DLD1 (cell line): Measurements from ENCODE around the gene ACOX2.

Experiments used
- in situ Hi-C: cut with HindIII; loops from 2 replicates; pipeline ENCODE4 v1.10.0; 2017; ENCODE audit warnings: low sequenced_read_pairs

Gene ACOX2

DNA sequence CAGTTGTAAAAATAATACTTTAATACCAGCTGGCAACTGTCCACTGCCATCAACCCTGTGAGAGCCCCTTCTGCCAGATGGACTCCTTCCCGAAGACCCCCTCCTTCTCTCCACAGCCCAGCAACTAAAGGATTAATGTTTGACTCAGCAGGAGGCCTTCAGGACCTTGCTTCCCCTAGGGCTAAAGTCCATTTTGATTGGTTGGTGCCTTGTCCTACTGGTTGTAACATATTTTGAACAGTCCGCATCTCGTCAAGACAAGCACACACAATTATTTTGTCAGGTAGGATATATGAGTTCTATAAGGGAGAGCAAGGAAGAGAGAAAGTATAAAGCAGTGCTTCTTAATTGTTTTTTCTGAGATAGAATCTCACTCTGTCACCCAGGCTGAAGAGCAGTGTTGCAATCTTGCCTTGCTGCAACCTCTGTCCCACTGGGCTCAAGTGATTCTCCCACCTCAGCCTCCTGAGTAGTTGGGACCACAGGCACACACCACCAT, 18.6 kb downstream of the ACOX2 start:
- in situ Hi-C loops, result no loop called here

DNA sequence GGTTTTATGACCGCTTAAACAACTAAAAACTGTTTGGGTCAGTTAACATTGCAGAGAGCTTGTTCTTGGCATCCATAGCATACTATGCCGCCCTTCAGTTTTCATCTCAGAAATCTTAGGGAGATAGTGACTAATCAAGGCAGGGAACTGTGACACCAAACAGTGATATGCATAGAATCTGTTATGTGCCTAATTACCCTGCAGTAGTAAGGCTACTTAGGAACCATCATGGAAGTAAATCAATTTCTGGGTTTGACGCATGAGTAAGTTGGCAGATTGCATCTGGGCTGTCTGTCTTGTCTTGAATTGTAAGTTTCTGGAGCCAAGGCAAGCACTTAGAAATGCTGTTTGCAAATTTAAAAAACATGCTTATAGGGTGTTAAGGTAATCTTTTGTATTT, 22.6 kb downstream of the ACOX2 start:
- in situ Hi-C loops, result no loop called here

GRCh38 chr3:58508437-58508836, 28.6 kb downstream of the ACOX2 start:
- in situ Hi-C loops, result no loop called here

- in situ Hi-C loops, result no loop called here
Observed at GRCh38 chr3:58507356-58508078, 29.5 kb downstream of the ACOX2 start.

DNA sequence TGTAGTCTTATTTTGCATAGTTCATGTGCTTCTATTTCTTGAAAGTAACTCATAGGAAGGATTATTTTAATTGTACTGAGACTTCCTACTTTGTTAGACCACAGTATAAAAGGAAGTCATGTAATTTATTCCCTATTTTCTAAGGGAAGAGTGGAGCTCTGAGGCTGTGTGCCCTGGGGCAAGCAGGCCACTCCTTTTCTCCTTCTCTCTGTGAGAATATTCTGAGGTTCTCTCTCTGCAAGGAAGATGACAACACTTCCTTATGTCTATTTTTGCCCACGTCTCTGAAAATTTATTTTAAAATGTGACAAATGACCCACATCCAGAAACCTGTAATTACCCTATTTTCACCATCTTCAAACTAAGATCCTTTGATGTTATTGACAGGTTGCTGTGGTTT, 34.1 kb downstream of the ACOX2 start:
- in situ Hi-C loops, result no loop called here

DNA sequence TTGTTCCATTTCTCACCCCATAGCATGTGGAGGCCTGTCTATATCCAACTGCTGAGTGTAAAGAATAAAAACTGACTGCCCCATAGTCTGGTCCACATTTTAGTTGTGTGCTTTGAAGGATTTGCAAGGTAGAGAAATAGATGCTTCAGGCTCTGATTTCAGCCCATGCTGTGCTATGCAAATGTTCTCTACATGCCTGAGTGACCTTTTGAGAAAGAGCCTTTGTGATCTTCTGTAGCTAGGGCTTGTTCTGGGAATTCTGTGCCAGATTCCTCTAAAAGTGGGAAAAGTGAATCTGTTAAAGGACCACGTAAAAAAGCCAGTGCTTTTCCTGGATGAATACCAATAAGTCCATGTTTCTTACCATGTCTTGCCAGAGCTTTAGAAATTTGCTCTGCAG, 39.9 kb downstream of the ACOX2 start:
- in situ Hi-C loops, result no loop called here

DNA sequence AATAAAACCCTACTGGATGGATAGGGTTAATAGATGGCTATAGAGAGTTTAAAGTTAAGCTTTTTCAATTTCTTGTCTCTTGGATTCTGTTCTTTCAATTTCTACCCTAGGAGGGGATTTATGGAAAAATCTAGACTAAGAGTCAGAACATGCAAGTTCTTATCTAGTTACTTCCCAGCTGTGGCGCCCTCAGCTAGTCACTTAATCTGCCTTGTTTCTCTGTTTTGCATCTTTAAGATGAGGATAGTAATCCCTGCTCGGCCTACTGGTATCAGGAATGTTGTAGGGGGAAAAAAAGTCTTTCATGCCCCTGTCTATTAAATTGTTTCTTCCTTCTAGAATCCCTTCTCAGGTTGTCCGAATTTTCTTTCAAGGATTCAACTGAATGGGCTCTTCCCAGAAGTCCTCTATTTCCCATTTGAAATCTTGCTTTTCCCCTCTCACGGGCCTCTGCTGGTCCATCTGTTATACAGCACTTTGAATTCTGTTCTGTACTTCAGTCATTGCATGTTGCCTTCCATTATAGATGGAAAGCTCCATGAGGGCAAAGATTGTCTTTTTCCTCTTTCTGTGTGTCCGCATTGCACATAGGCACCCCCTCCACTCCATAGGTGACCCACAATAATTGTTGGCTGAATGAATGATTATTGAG, 40.7 kb downstream of the ACOX2 start:
- in situ Hi-C loops, result no loop called here

- in situ Hi-C loops, result no loop called here
Observed at GRCh38 chr3:58495101-58495500, 41.9 kb downstream of the ACOX2 start.

- in situ Hi-C loops, result loop anchor here (5.0 kb wide), 2 partner anchors 33 to 72 kb away; no protein-coding TSS in a partner anchor
Observed at GRCh38 chr3:58494107-58494506, 42.9 kb downstream of the ACOX2 start.

DNA sequence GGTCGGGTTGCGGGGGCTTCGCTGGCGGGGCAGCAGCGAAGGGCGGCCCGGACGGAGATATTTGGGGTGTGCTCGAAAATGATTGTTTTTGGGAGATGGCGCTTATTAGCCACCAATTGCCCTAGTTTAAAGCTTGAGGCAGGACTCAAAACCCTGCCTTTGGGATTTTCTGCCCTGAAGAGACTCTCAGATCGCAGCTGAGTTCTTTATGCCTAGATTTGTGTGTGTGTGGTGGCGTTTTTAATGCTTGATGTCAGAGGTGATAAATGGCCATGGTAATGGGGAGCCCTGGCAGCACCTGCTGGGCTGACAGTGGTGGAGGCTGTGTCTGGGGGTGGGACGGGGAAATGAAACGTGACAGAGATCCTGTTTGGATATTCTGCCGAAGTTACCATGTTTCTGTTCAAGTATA, 44.5 kb downstream of the ACOX2 start:
- in situ Hi-C loops, result loop anchor here (5.0 kb wide), 2 partner anchors 35 to 70 kb away; no protein-coding TSS in a partner anchor

DNA sequence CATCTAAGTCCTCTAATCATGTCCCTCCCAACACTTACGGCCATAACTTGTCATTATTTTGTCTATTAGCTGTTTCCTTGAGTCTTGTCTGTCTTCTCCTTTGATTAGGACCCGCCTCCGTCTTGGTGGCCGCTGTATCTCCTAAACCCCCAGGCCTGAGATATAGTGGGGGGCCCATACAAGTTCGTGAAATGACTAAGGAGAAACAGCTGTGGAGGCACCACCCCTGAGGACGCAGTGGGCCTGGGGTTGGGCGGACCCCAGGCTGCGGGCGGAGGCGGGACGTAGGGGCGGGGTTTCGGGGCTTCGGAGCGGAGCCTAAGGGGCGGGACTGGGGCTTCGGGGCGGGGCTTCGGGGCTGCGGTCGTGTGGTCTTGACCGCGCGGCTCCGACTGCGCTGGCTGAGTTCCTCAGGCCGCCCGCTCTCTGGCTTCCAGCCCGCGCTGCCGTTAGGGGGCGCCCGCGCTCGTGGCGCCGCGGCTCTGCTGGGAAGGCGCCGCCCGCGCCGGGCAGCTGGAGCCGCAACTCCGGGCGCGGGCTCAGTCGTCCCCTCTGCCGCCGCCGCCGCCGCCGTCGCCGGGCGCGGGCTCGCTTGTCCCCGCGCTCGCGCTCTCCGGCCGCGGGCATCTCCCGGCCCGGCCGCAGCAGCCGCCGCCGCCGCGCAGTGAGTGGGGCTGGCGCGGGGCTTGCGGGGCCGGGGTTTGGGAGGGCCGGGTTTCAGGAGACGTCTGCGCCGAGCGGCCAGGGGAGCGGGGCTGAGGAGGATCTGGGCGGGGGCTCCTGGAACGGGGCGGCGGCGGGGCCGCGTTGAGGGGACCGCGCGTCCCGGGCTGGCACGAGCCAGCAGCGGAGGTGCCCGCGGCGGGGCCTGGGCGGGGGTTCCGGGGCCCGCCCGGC, 45.2 kb downstream of the ACOX2 start, which contains the start of gene KCTD6:
TSS of gene KCTD6 (plus strand) at position 591 of the 897 bp plus-strand sequence. CDS start 6,660 bp downstream, outside the sequence.
- in situ Hi-C loops, result loop anchor here (5.0 kb wide), 2 partner anchors 36 to 69 kb away; no protein-coding TSS in a partner anchor

GRCh38 chr3:58490860-58491501, 46.0 kb downstream of the ACOX2 start:
- in situ Hi-C loops, result loop anchor here (5.0 kb wide), 2 partner anchors 36 to 69 kb away; no protein-coding TSS in a partner anchor

- in situ Hi-C loops, result no loop called here
Observed at GRCh38 chr3:58488967-58489366, 48.0 kb downstream of the ACOX2 start.

DNA sequence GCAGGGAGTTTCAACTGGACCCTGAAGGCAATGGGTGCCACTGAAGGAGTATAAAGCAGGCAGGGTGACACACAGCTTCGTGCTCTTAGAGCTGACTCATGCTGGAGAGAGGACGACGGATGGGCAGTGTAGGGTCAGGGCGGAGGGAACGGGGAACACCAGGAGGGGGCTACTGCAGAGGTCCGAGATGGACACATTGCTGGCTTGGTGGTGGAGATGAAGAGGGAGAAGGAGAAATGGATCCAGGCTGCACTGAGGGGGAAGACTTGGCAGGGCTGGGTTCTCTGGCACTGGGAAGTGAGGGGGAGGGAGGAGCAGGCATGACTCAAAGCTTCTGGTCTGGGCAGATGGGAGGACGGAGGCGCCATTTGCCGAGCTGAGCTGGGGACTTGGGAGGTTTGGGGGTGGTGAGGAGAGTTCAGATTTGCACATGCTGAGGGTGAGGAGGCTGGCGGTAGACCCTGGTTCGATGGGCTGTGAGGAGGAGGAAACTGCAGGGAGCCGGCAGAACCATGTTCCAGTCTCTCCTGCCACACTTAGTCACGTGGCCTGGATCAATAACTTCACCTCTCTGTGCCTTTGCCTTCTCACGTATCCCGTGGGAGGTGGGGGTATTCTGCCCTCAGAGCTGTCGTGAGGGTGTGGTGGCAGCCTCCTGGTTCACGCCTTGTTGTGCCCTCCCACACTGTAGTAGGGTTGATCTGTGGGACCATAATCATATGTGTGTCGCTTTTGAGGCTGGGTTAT, 49.7 kb downstream of the ACOX2 start:
- in situ Hi-C loops, result no loop called here

DNA sequence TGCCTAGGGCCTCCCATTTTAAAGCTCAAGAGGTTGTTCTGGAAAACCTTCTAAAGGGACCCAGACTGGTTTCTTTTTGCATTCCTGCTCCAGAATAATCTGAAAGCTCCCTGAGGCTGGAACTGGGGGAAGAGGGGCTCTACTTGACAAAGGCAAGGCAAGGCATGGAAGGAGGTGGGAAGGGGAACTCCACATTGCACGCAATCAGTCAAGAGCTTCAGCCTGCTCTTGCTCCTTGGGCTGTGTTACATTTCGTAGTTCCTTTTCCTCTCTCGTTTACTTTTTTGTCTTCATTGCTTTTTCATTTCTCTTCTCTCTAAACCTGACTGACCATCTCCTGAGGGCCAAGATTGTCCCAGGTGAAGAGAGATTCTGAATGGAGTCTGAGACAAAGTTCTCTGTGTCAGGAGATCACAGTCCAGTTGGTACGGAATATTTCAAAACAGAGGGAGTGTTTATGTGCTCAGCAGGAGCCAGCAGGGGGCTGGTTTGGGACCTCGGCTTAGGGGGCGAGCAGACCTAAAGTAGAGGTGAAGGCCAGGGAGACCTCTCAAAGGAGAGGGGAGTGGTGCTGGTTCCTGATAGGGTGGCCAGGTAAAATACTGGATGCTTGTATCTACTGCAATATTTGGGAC, 51.1 kb downstream of the ACOX2 start:
- in situ Hi-C loops, result no loop called here

GRCh38 chr3:58484722-58485069, 52.3 kb downstream of the ACOX2 start:
- in situ Hi-C loops, result no loop called here

- in situ Hi-C loops, result no loop called here
Observed at GRCh38 chr3:58484045-58484721, 52.8 kb downstream of the ACOX2 start.

GRCh38 chr3:58482917-58483636, 53.9 kb downstream of the ACOX2 start:
- in situ Hi-C loops, result no loop called here
